ENCODE results near the gene SPRR1A.

SPRR1A gene

DNA sequence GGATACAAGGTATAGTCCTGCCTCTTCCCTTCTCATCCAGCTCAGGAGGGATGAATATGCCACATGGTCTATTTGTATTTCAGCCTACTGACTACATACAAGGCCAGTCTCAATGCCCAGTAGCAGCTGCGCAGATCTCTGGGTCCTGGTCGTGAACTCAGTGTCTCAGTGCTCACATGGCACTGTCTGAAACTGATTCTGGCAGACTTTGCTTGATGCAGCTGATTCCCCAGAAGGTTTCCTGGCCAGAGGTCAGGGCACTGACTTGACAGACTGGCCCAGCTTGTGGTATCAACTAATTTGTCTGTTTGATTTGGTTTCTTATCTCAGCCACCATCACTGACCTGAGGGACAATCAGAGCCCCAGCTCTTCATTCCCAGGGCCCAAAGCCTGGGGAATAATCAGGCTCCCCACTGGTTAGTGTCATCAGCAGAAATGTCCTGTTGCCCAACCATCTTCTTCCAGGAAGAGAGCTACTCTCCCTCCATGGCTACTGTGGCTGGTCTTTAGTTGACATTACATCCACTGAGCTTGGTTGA, 20.9 kb upstream of the SPRR1A start:
- no peak overlapping the region for H3K4me3 Mint-ChIP-seq
- H3K27ac Mint-ChIP-seq: no peak overlapping the region
- H3K9me3 Mint-ChIP-seq: no peaks in the 10 kb centered on the region
- no peaks in the 10 kb centered on the region for H3K4me1 Mint-ChIP-seq (ENCODE audit: low read depth)
- no peaks in the 10 kb centered on the region for H3K27me3 Mint-ChIP-seq (ENCODE audit: low read depth)
- no peaks in the 10 kb centered on the region for H3K36me3 Mint-ChIP-seq (ENCODE audit: low read depth)

GRCh38 chr1:152964536-152964935, 19.3 kb upstream of the SPRR1A start:
- Mint-ChIP-seq H3K4me1 (ENCODE audit: low read depth) (no peaks in the 10 kb centered on the region), H3K9me3 (no peaks in the 10 kb centered on the region), H3K4me3 (no peak overlapping the region), H3K36me3 (ENCODE audit: low read depth) (no peaks in the 10 kb centered on the region), H3K27me3 (ENCODE audit: low read depth) (no peaks in the 10 kb centered on the region), H3K27ac (no peak overlapping the region)

DNA sequence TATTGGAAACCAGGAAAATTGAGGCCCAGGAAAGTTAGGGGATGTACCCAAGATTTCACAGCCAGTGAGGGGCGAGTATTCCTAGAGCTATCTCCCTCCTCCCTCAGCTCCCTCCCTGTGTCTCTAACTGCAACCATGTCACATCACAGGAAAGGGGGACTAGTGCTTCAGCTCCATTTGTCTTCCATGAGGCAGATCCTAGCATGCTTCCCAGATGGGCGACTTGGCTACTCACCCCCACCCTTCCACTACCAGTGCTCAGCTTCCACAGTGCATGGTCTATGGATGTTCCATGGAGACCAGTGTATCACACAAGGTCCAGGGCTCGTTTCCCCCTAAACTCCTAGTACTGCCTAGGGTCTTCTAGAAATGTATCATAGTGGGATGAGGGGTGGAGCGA, 18.0 kb upstream of the SPRR1A start:
- Mint-ChIP-seq H3K36me3 (ENCODE audit: low read depth) (no peaks in the 10 kb centered on the region), H3K27me3 (ENCODE audit: low read depth) (no peaks in the 10 kb centered on the region), H3K4me1 (ENCODE audit: low read depth) (no peaks in the 10 kb centered on the region), H3K4me3 (no peak overlapping the region), H3K9me3 (no peaks in the 10 kb centered on the region), H3K27ac (no peak overlapping the region)

GRCh38 chr1:152967201-152967600, 16.7 kb upstream of the SPRR1A start:
- Mint-ChIP-seq H3K9me3 (no peaks in the 10 kb centered on the region), H3K27ac (no peak overlapping the region), H3K4me3 (no peak overlapping the region), H3K36me3 (ENCODE audit: low read depth) (no peaks in the 10 kb centered on the region), H3K4me1 (ENCODE audit: low read depth) (no peaks in the 10 kb centered on the region), H3K27me3 (ENCODE audit: low read depth) (no peaks in the 10 kb centered on the region)

DNA sequence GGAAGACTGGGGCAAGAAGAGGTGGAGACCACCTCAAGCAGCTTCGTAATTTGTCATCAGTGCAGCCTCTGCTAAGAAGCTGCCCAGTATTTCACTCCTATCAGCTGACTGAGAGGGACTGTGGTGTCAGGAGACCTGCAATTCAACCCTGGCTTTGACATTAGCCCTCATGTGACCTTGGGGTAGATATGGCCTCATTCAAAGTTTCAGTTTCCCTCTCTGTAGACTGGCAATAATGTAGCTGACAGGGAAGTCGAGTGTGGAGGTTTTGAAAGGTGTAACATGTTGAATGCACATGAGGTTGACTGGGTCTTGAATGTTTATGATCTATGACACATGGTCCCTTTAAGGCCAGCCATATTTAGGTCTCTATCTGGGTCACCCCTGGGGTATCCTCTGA, 15.6 kb upstream of the SPRR1A start:
- no peaks in the 10 kb centered on the region for H3K4me1 Mint-ChIP-seq (ENCODE audit: low read depth)
- no peak overlapping the region for H3K27ac Mint-ChIP-seq
- H3K4me3 Mint-ChIP-seq: no peak overlapping the region
- no peaks in the 10 kb centered on the region for H3K36me3 Mint-ChIP-seq (ENCODE audit: low read depth)
- no peaks in the 10 kb centered on the region for H3K27me3 Mint-ChIP-seq (ENCODE audit: low read depth)
- H3K9me3 Mint-ChIP-seq: no peaks in the 10 kb centered on the region

GRCh38 chr1:152969036-152969435, 14.8 kb upstream of the SPRR1A start:
- Mint-ChIP-seq H3K36me3 (ENCODE audit: low read depth) (no peaks in the 10 kb centered on the region), H3K27ac (no peak overlapping the region), H3K27me3 (ENCODE audit: low read depth) (no peaks in the 10 kb centered on the region), H3K4me1 (ENCODE audit: low read depth) (no peaks in the 10 kb centered on the region), H3K9me3 (no peaks in the 10 kb centered on the region), H3K4me3 (no peak overlapping the region)

DNA sequence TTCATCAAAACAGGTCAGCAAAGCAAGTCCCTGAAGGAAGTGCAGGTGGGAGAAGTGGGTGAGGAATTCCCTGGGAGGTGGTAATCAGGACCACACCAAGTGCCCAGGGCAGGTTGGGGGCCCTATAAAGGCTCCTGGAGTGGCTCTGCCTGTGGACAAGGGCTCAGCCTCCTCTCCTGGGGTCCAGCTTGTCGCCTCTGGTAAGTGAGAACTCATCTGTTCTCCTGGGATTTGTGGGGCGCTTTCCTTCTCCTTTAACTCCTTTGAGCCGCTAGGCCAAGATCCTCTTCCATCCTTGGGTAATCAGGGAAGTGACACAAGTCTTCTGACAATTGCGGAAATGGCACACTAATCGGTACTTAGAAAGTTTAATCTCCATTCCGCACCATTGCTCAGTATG, 13.4 kb upstream of the SPRR1A start, which contains the start of gene SPRR4:
SPRR4 (plus strand) TSS at position 154 of the 400 bp plus-strand sequence. CDS start 1,243 bp downstream, outside the sequence.
- Mint-ChIP-seq H3K4me3 (no peak within 1 kb of the TSS), H3K27ac (no peak within 1 kb of the TSS), H3K4me1 (ENCODE audit: low read depth) (no peaks in the 10 kb centered on the region), H3K27me3 (ENCODE audit: low read depth) (no peaks in the 10 kb centered on the region), H3K9me3 (no peaks in the 10 kb centered on the region), H3K36me3 (ENCODE audit: low read depth) (no peaks in the 10 kb centered on the region)

DNA sequence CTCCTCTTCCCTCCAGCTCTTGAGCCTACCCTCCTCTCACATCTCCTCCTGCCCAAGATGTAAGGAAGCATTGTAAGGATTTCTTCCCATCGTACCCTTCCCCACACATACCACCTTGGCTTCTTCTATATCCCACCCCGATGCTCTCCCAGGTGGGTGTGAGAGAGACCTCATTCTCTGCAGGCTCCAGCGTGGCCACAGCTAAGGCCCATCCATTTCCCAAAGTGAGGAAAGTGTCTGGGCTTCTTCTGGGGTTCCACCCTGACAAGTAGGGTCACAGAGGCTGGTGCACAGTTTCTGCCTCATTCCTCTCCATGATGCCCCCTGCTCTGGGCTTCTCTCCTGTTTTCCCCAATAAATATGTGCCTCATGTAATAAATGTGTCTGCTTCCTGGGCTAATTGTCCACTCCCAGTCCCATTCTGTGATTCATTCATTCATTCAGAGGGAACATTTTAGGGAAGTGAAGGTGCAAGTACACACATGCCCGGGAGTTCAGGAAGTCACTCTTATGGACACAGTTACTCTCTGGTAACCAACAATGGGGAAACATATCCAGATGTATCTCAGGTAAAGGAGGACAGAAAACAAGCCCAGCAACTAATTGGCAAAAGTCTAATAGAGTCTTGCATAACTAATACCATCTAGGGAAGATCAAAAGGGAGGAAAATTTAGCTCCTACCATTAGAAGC, 11.5 kb upstream of the SPRR1A start:
- Mint-ChIP-seq H3K36me3 (ENCODE audit: low read depth) (no peaks in the 10 kb centered on the region), H3K4me3 (no peak overlapping the region), H3K27me3 (ENCODE audit: low read depth) (peaks cover 5% of the 10 kb centered on the region), H3K4me1 (ENCODE audit: low read depth) (no peaks in the 10 kb centered on the region), H3K27ac (no peak overlapping the region), H3K9me3 (no peaks in the 10 kb centered on the region)

GRCh38 chr1:152976688-152977087, 7.2 kb upstream of the SPRR1A start:
- no peak overlapping the region for H3K4me3 Mint-ChIP-seq
- no peaks in the 10 kb centered on the region for H3K4me1 Mint-ChIP-seq (ENCODE audit: low read depth)
- no peaks in the 10 kb centered on the region for H3K9me3 Mint-ChIP-seq
- no peaks in the 10 kb centered on the region for H3K36me3 Mint-ChIP-seq (ENCODE audit: low read depth)
- H3K27me3 Mint-ChIP-seq (ENCODE audit: low read depth): peaks cover 5% of the 10 kb centered on the region
- H3K27ac Mint-ChIP-seq: no peak overlapping the region

GRCh38 chr1:152977614-152978013, 6.3 kb upstream of the SPRR1A start:
- Mint-ChIP-seq H3K4me3 (no peak overlapping the region), H3K27me3 (ENCODE audit: low read depth) (peaks cover 5% of the 10 kb centered on the region), H3K9me3 (no peaks in the 10 kb centered on the region), H3K27ac (no peak overlapping the region), H3K36me3 (ENCODE audit: low read depth) (no peaks in the 10 kb centered on the region), H3K4me1 (ENCODE audit: low read depth) (no peaks in the 10 kb centered on the region)

DNA sequence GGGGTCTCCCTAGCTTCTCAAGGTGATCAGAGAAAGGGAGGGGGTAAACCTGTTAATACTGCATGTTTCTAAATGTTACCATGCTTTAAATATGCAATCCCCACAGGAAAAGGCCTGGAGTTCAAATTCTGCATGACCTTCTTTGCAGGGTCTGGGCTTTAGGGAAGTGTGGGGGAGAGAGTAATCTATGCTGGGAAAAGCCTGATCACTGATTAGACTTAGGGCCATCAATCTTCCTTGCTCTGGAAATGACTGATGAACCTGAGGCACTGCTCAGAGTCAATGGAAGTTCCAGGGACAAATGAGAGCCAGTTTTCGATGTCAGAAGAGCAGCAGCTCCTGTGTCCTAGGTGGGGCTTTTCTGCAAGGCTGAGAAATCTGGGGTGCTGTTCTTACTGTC, 3.2 kb upstream of the SPRR1A start:
- H3K36me3 Mint-ChIP-seq (ENCODE audit: low read depth): no peaks in the 10 kb centered on the region
- H3K9me3 Mint-ChIP-seq: no peaks in the 10 kb centered on the region

GRCh38 chr1:152981146-152981871, 2.6 kb upstream of the SPRR1A start:
- Mint-ChIP-seq H3K4me1 (ENCODE audit: low read depth) (no peaks in the 10 kb centered on the region), H3K27ac (no peak overlapping the region), H3K27me3 (ENCODE audit: low read depth) (peaks cover 9% of the 10 kb centered on the region), H3K36me3 (ENCODE audit: low read depth) (no peaks in the 10 kb centered on the region), H3K4me3 (no peak overlapping the region), H3K9me3 (no peaks in the 10 kb centered on the region)

More for the DNA sequence above, 3.2 kb upstream of the SPRR1A start:
- peaks cover 10% of the 10 kb centered on the region for H3K27me3 Mint-ChIP-seq (ENCODE audit: low read depth)
- H3K27ac Mint-ChIP-seq: no peak overlapping the region
- H3K4me1 Mint-ChIP-seq (ENCODE audit: low read depth): no peaks in the 10 kb centered on the region
- H3K4me3 Mint-ChIP-seq: no peak overlapping the region

- Mint-ChIP-seq H3K9me3 (no peaks in the 10 kb centered on the region), H3K27ac (no peak overlapping the region), H3K4me1 (ENCODE audit: low read depth) (no peaks in the 10 kb centered on the region), H3K36me3 (ENCODE audit: low read depth) (no peaks in the 10 kb centered on the region), H3K27me3 (ENCODE audit: low read depth) (peaks cover 10% of the 10 kb centered on the region), H3K4me3 (no peak overlapping the region)
Observed at GRCh38 chr1:152982076-152982475, 1.8 kb upstream of the SPRR1A start.

- H3K4me1 Mint-ChIP-seq (ENCODE audit: low read depth): no peaks in the 10 kb centered on the region
- H3K9me3 Mint-ChIP-seq: no peaks in the 10 kb centered on the region
- no peak overlapping the region for H3K4me3 Mint-ChIP-seq
- H3K27me3 Mint-ChIP-seq (ENCODE audit: low read depth): peaks cover 10% of the 10 kb centered on the region
- H3K27ac Mint-ChIP-seq: no peak overlapping the region
- H3K36me3 Mint-ChIP-seq (ENCODE audit: low read depth): no peaks in the 10 kb centered on the region
Observed at GRCh38 chr1:152983234-152983633, 647 bp upstream of the SPRR1A start.

DNA sequence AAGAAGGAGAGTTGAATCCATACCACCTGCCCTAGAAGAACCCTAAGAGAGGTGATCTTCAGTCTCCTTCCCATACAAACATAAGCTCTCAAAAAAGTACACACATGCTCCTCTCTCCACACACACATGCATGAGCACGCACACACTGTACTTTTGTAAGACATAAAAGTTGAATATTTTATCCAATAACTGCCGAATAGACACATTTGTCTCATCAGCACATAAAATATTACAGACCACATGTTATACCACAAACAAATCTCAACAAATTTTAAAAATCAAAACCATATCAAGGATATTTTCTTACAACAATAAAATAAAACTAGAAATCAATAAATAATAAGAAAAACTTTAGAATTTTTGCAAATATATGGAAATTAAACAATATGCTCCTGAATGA, 2.7 kb downstream of the SPRR1A start:
- no peaks in the 10 kb centered on the region for H3K36me3 Mint-ChIP-seq (ENCODE audit: low read depth)
- H3K4me1 Mint-ChIP-seq (ENCODE audit: low read depth): no peaks in the 10 kb centered on the region
- H3K4me3 Mint-ChIP-seq: no peak overlapping the region
- no peaks in the 10 kb centered on the region for H3K9me3 Mint-ChIP-seq
- H3K27me3 Mint-ChIP-seq (ENCODE audit: low read depth): peaks cover 16% of the 10 kb centered on the region
- no peak overlapping the region for H3K27ac Mint-ChIP-seq

All from T-helper 1 cell treated with Interleukin-12 subunit alpha and Interleukin-12 subunit beta and Interleukin-4 antibody, amounts not matched to agents 30 μg/mL and 1 μg/mL, for 36 hours (primary cell).